CD14-positive monocyte (primary cell): ENCODE results near the gene CCBE1. TPM values are rescaled to one million over a fixed set of nuclear protein-coding genes. Genes with fewer than 3 reads are reported as not detected.

ENCODE experiments used
- DNase-seq, 3 donors: peaks; one replicate each; pipeline ENCODE4 v3.0.0-alpha.2; 2011 to 2022
- H2AFZ ChIP-seq: 2 replicates; pipeline ENCODE4 v1.6.0; 2012; ENCODE audit warnings: mild to moderate bottlenecking, low read depth, low read length, inconsistent platforms; ENCODE audit not compliant: insufficient read depth, poor library complexity, severe bottlenecking
- H3K27ac ChIP-seq, 2 donors: 1 replicate in 1 of 2; 2 replicates in 1 of 2; pipeline ENCODE4 v1.5.1; 2012 to 2013; ENCODE audit warnings: low read length in 2 of 2, control low read depth in 1 of 2, inconsistent platforms in 1 of 2, low read depth in 1 of 2, mild to moderate bottlenecking in 1 of 2
- H3K27me3 ChIP-seq, 2 donors: one replicate each; pipeline versions ENCODE4 v1.6.0 to v1.6.1; 2011 to 2013; ENCODE audit warnings: low read length in 2 of 2; ENCODE audit not compliant: control insufficient read depth in 2 of 2, insufficient read depth in 2 of 2
- H3K36me3 ChIP-seq, 2 donors: replicated peaks in 1 of 2; 1 replicate in 1 of 2; 2 replicates in 1 of 2; pipeline versions ENCODE4 v1.5.1 to v1.6.1; 2012 to 2013; ENCODE audit warnings: low read length in 2 of 2, control low read depth in 1 of 2, inconsistent platforms in 1 of 2, mild to moderate bottlenecking in 1 of 2; ENCODE audit not compliant: insufficient read depth in 2 of 2, control insufficient read depth in 1 of 2
- H3K4me1 ChIP-seq, 2 donors: 1 replicate in 1 of 2; 2 replicates in 1 of 2; pipeline versions ENCODE4 v1.5.1 to v1.6.1; 2012 to 2013; ENCODE audit warnings: low read length in 2 of 2, control low read depth in 1 of 2, inconsistent platforms in 1 of 2, mild to moderate bottlenecking in 1 of 2, moderate library complexity in 1 of 2; ENCODE audit not compliant: insufficient read depth in 2 of 2, control insufficient read depth in 1 of 2
- H3K4me2 ChIP-seq: replicated peaks from 2 replicates; pipeline ENCODE3; 2012; ENCODE audit warnings: low read length, moderate library complexity, mild to moderate bottlenecking; ENCODE audit not compliant: poor library complexity, severe bottlenecking; ENCODE audit errors: extremely low read depth
- H3K4me3 ChIP-seq, 3 experiments: fragments of 200-600 bp in 1 of 3; sonication (generic) in 1 of 3; replicated peaks in 1 of 3; 1 replicate in 2 of 3; 2 replicates in 1 of 3; pipeline ENCODE4 v1.5.1; 2011 to 2013; ENCODE audit warnings: low read length in 3 of 3, mild to moderate bottlenecking in 3 of 3, control low read depth in 2 of 3, low read depth in 2 of 3, inconsistent platforms in 1 of 3, moderate library complexity in 1 of 3
- H3K79me2 ChIP-seq: 2 replicates; pipeline ENCODE4 v1.6.0; 2012; ENCODE audit warnings: mild to moderate bottlenecking, control low read depth, inconsistent platforms, low read length, moderate library complexity; ENCODE audit not compliant: insufficient read depth
- H3K9ac ChIP-seq: 2 replicates; pipeline ENCODE4 v1.6.0; 2017; ENCODE audit warnings: low read length, mild to moderate bottlenecking; ENCODE audit not compliant: insufficient read depth, poor library complexity, severe bottlenecking
- H3K9me3 ChIP-seq, 2 donors: replicated peaks in 1 of 2; 1 replicate in 1 of 2; 2 replicates in 1 of 2; pipeline versions ENCODE4 v1.5.1 to v1.6.1; 2012 to 2013; ENCODE audit warnings: low read length in 2 of 2, control low read depth in 1 of 2; ENCODE audit not compliant: control insufficient read depth in 1 of 2, insufficient read depth in 1 of 2
- H4K20me1 ChIP-seq: 2 replicates; pipeline ENCODE4 v1.6.0; 2012; ENCODE audit warnings: mild to moderate bottlenecking, low read length, control low read depth, moderate library complexity; ENCODE audit not compliant: insufficient read depth
- H3K27ac Mint-ChIP-seq, 7 donors: one replicate each; pipeline ENCODE4 v1.8.0; 2020; ENCODE audit warnings: mild to moderate bottlenecking in 7 of 7, mixed read lengths in 7 of 7, moderate library complexity in 6 of 7, inconsistent platforms in 2 of 7
- H3K27me3 Mint-ChIP-seq, 3 donors: one replicate each; pipeline ENCODE4 v1.8.0; 2021 to 2022; ENCODE audit warnings: low read depth in 3 of 3, mild to moderate bottlenecking in 3 of 3, mixed read lengths in 3 of 3, moderate library complexity in 3 of 3, inconsistent platforms in 1 of 3
- H3K36me3 Mint-ChIP-seq, 2 donors: one replicate each; pipeline ENCODE4 v1.8.0; 2020; ENCODE audit warnings: mixed read lengths in 2 of 2, inconsistent platforms in 1 of 2, mild to moderate bottlenecking in 1 of 2
- H3K4me1 Mint-ChIP-seq: one replicate; pipeline ENCODE4 v1.8.0; 2020; ENCODE audit warnings: mild to moderate bottlenecking, mixed read lengths
- H3K4me3 Mint-ChIP-seq, 2 donors: one replicate each; pipeline ENCODE4 v1.8.0; 2020; ENCODE audit warnings: mild to moderate bottlenecking in 2 of 2, mixed read lengths in 2 of 2, moderate library complexity in 1 of 2
- H3K9me3 Mint-ChIP-seq, 7 donors: one replicate each; pipeline ENCODE4 v1.8.0; 2020 to 2022; ENCODE audit warnings: mixed read lengths in 7 of 7, mild to moderate bottlenecking in 6 of 7, moderate library complexity in 6 of 7, inconsistent platforms in 2 of 7
- CTCF ChIP-seq: fragments of 200-600 bp; IDR thresholded peaks from one replicate; pipeline ENCODE4 v1.8.0; 2022; ENCODE audit warnings: antibody characterized with exemption, mild to moderate bottlenecking
- WGBS: methylation state at CpG from one replicate; pipeline ENCODE4 v1.1.5; 2013; ENCODE audit warnings: missing lambda C conversion rate; ENCODE audit not compliant: insufficient coverage; 5-methylcytosine and 5-hydroxymethylcytosine counted together
- intact Hi-C, 2 donors: fragments of 100-400 bp; cut with micrococcal nuclease; formaldehyde crosslinking; loops; one replicate each; pipeline versions ENCODE4 v1.15.0 to v1.15.1; 2023
- polyA plus RNA-seq, 3 donors: library from polyadenylated mRNA; depleted of rRNA in 1 of 3; unstranded in 2 of 3; stranded (reverse) in 1 of 3; fragments of 300-500 nt in 2 of 3; fragments of >200 nt in 1 of 3; fragmentation: Illumina TruSeq in 2 of 3; gene quantifications; 1 replicate in 2 of 3; 2 replicates in 1 of 3; pipeline ENCODE4 v1.2.3, GENCODE V29; 2012 to 2021

CCBE1 gene
- polyA plus RNA-seq, 3 donors, result not detected

GRCh38 chr18:59619816-59620215 lies 77.4 kb downstream of the CCBE1 start:
- H3K79me2 ChIP-seq, result no peaks in the 10 kb centered on the region
- H2AFZ ChIP-seq, result no peak overlapping the region
- TF ChIP-seq CTCF, result no peak
- H3K27me3 ChIP-seq, result no peaks in the 10 kb centered on the region
- no peak overlapping the region for H3K27ac ChIP-seq
- Mint-ChIP-seq H3K27me3 (peaks cover 0 to 3% (median 0%) of the 10 kb centered on the region in 3 donors), H3K36me3 (no peaks in the 10 kb centered on the region), H3K27ac (no peak overlapping the region), H3K4me1 (no peaks in the 10 kb centered on the region), H3K4me3 (no peak overlapping the region), H3K9me3 (peaks cover 0 to 6% (median 0%) of the 10 kb centered on the region in 7 donors)
- intact Hi-C loops, result no loop called here
- H3K4me2 ChIP-seq, result no peak overlapping the region
- H4K20me1 ChIP-seq, result no peaks in the 10 kb centered on the region
- no peaks in the 10 kb centered on the region for H3K4me1 ChIP-seq
- WGBS, result no CpG with 5 or more reads among the region's 3 CpGs
- no peaks in the 10 kb centered on the region for H3K36me3 ChIP-seq
- no peak for DNase-seq
- H3K9ac ChIP-seq, result no peak overlapping the region
- H3K4me3 ChIP-seq, result no peak overlapping the region
- H3K9me3 ChIP-seq, result no peaks in the 10 kb centered on the region

- H3K4me3 Mint-ChIP-seq, result no peak overlapping the region
- H3K36me3 Mint-ChIP-seq, result no peaks in the 10 kb centered on the region
- no peaks in the 10 kb centered on the region for H3K79me2 ChIP-seq
- no peak overlapping the region for H3K27ac Mint-ChIP-seq
- WGBS, result 100% methylated on average over 1 of the region's 3 CpGs
- no peak overlapping the region for H3K4me3 ChIP-seq
- no peak overlapping the region for H3K9ac ChIP-seq
- H2AFZ ChIP-seq, result no peak overlapping the region
- TF ChIP-seq CTCF, result no peak
- no peaks in the 10 kb centered on the region for H3K27me3 ChIP-seq
- no peaks in the 10 kb centered on the region for H3K4me1 ChIP-seq
- H3K27ac ChIP-seq, result no peak overlapping the region
- peaks cover 0 to 5% (median 0%) of the 10 kb centered on the region in 3 donors for H3K27me3 Mint-ChIP-seq
- no peaks in the 10 kb centered on the region for H3K4me1 Mint-ChIP-seq
- no peaks in the 10 kb centered on the region for H3K36me3 ChIP-seq
- no peaks in the 10 kb centered on the region for H4K20me1 ChIP-seq
- no peak for DNase-seq
- no peaks in the 10 kb centered on the region for H3K9me3 ChIP-seq
- intact Hi-C loops, result no loop called here
- peaks cover 0 to 6% (median 0%) of the 10 kb centered on the region in 7 donors for H3K9me3 Mint-ChIP-seq
- H3K4me2 ChIP-seq, result no peak overlapping the region
Measured at GRCh38 chr18:59617468-59617932, 79.7 kb downstream of the CCBE1 start.
